ENCODE data around the gene CMYA5. TPM values are rescaled to one million over a fixed set of nuclear protein-coding genes. Genes with fewer than 3 reads are reported as not detected.
"Not testable (repeated sequence)": the region's sequence is repeated elsewhere in the genome, so short reads cannot be mapped to it uniquely, and the experiment has no call there.

The CMYA5 gene
- total RNA-seq, 1 donor from 2014 or later: 0.36 TPM

DNA sequence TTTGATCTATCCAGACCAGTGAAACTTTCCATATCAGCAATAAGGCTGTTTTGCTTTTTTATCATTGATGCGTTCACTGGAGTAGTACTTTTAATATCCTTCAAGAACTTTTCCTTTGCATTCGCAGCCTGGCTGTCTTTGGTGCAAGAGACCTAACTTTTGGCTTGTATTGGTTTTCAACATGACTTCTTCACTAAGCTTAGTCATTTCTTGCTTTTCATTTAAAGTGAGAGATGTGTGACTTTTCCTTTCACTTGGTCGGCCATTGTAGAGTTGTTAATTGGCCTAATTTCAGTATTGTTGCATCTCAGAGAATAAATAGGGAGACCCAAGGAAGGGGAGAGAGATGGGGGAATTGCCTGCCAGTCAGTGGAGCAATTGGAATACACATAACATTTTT is 26.4 kb upstream of the CMYA5 start:
- no peaks in the 10 kb centered on the region for H3K27me3 Mint-ChIP-seq (ENCODE audit: unreplicated experiment)
- DNase-seq (ENCODE audit: low spot score): no peak
- peaks cover 13% of the 10 kb centered on the region for H3K36me3 Mint-ChIP-seq (ENCODE audit: low read depth, unreplicated experiment)
- no peaks in the 10 kb centered on the region for H3K4me1 Mint-ChIP-seq (ENCODE audit: unreplicated experiment)
- no peak overlapping the region for H3K4me3 Mint-ChIP-seq (ENCODE audit: unreplicated experiment)
- no peak overlapping the region for H3K27ac Mint-ChIP-seq (ENCODE audit: unreplicated experiment)
- H3K9me3 Mint-ChIP-seq (ENCODE audit: unreplicated experiment): no peaks in the 10 kb centered on the region
- TF ChIP-seq CTCF (IDR thresholded peaks at IDR 0.05; ENCODE audit: unreplicated experiment): no peak

- H3K9me3 Mint-ChIP-seq (ENCODE audit: unreplicated experiment): no peaks in the 10 kb centered on the region
- H3K4me1 Mint-ChIP-seq (ENCODE audit: unreplicated experiment): no peaks in the 10 kb centered on the region
- H3K27ac Mint-ChIP-seq (ENCODE audit: unreplicated experiment): no peak overlapping the region
- no peak for DNase-seq (ENCODE audit: low spot score)
- H3K4me3 Mint-ChIP-seq (ENCODE audit: unreplicated experiment): no peak overlapping the region
- peaks cover 13% of the 10 kb centered on the region for H3K36me3 Mint-ChIP-seq (ENCODE audit: low read depth, unreplicated experiment)
- no peak for TF ChIP-seq CTCF (IDR thresholded peaks at IDR 0.05; ENCODE audit: unreplicated experiment)
- no peaks in the 10 kb centered on the region for H3K27me3 Mint-ChIP-seq (ENCODE audit: unreplicated experiment)
Measured at GRCh38 chr5:79666758-79667157, 22.9 kb upstream of the CMYA5 start.

DNA sequence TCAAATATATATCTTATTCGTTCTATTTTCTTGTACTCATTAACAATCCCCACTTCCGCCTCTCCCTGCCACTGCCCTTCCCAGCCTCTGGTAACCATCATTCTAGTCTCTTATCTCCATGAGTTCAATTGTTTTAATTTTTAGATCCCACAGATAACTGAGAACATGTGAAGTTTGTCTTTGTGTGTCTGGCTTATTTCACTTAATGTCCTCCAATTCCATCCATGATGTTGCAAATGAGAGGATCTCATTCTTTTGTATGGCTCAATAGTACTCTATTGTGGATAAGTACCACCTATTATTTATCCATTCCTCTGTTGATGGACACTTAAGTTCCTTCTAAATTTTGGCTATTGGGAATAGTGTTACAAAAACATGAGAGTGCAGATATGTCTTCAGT is 17.2 kb upstream of the CMYA5 start:
- Mint-ChIP-seq H3K27ac (ENCODE audit: unreplicated experiment) (no peak overlapping the region), H3K9me3 (ENCODE audit: unreplicated experiment) (no peaks in the 10 kb centered on the region), H3K27me3 (ENCODE audit: unreplicated experiment) (no peaks in the 10 kb centered on the region), H3K4me1 (ENCODE audit: unreplicated experiment) (no peaks in the 10 kb centered on the region), H3K36me3 (ENCODE audit: low read depth, unreplicated experiment) (peaks cover 13% of the 10 kb centered on the region), H3K4me3 (ENCODE audit: unreplicated experiment) (no peak overlapping the region)
- no peak for TF ChIP-seq CTCF (IDR thresholded peaks at IDR 0.05; ENCODE audit: unreplicated experiment)
- no peak for DNase-seq (ENCODE audit: low spot score)

DNA sequence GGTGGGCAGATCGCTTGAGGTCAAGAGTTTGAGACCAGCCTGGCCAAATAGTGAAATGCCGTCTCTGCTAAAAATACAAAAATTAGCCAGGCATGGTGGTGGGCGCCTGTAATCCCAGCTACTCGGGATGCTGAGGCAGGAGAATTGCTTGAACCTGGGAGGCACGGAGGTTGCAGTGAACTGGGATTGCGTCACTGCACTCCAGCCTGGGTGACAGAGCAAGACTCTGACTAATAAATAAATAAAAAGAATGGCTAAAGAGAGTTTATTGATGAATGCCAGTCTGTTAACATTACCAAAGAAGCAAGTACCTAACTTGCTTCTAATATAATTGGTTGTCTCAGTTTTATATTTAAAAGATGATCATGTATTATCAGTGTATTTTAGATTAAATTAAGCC is 13.3 kb upstream of the CMYA5 start:
- not testable (repeated sequence) for H3K4me3 Mint-ChIP-seq (ENCODE audit: unreplicated experiment); H3K27ac Mint-ChIP-seq (ENCODE audit: unreplicated experiment); H3K9me3 Mint-ChIP-seq (ENCODE audit: unreplicated experiment); H3K36me3 Mint-ChIP-seq (ENCODE audit: low read depth, unreplicated experiment); H3K27me3 Mint-ChIP-seq (ENCODE audit: unreplicated experiment); H3K4me1 Mint-ChIP-seq (ENCODE audit: unreplicated experiment); DNase-seq (ENCODE audit: low spot score)

GRCh38 chr5:79682102-79682501 is 7.5 kb upstream of the CMYA5 start:
- DNase-seq (ENCODE audit: low spot score); H3K27me3 Mint-ChIP-seq (ENCODE audit: unreplicated experiment); H3K9me3 Mint-ChIP-seq (ENCODE audit: unreplicated experiment); H3K4me1 Mint-ChIP-seq (ENCODE audit: unreplicated experiment); H3K27ac Mint-ChIP-seq (ENCODE audit: unreplicated experiment); H3K4me3 Mint-ChIP-seq (ENCODE audit: unreplicated experiment): not testable (repeated sequence)
- H3K36me3 Mint-ChIP-seq (ENCODE audit: low read depth, unreplicated experiment): peaks cover 15% of the 10 kb centered on the region

- no peak for DNase-seq (ENCODE audit: low spot score)
- H3K27ac Mint-ChIP-seq (ENCODE audit: unreplicated experiment): no peak overlapping the region
- H3K4me1 Mint-ChIP-seq (ENCODE audit: unreplicated experiment): peaks cover 8% of the 10 kb centered on the region
- TF ChIP-seq CTCF (IDR thresholded peaks at IDR 0.05; ENCODE audit: unreplicated experiment): no peak
- H3K9me3 Mint-ChIP-seq (ENCODE audit: unreplicated experiment): no peaks in the 10 kb centered on the region
- peaks cover 21% of the 10 kb centered on the region for H3K36me3 Mint-ChIP-seq (ENCODE audit: low read depth, unreplicated experiment)
- H3K27me3 Mint-ChIP-seq (ENCODE audit: unreplicated experiment): peaks cover 2% of the 10 kb centered on the region
- no peak overlapping the region for H3K4me3 Mint-ChIP-seq (ENCODE audit: unreplicated experiment)
Measured at GRCh38 chr5:79684782-79685181, 4.9 kb upstream of the CMYA5 start.

Measured in endothelial cell (in vitro differentiated cells).